NCI-H128 (cell line): Measurements from ENCODE around the gene P2RX3.

Experiments used
- DNase-seq: peaks from one replicate; lab custom pipeline; 2025; ENCODE audit not compliant: unreplicated experiment; lab: John Stamatoyannopoulos, UW

P2RX3 gene

GRCh38 chr11:57368845-57369232, 30.7 kb downstream of the P2RX3 start:
- DNase-seq = no peak

- DNase-seq = no peak
These were observed 32.1 kb downstream of the P2RX3 start for GRCh38 chr11:57370251-57370650.

- DNase-seq = no peak
These were observed 32.8 kb downstream of the P2RX3 start for GRCh38 chr11:57370941-57371340.

- no peak for DNase-seq
These were observed 35.0 kb downstream of the P2RX3 start for GRCh38 chr11:57373146-57373545.

- DNase-seq = no peak
These were observed 36.8 kb downstream of the P2RX3 start for GRCh38 chr11:57374966-57375365.

GRCh38 chr11:57375490-57375889, 37.3 kb downstream of the P2RX3 start:
- no peak for DNase-seq

GRCh38 chr11:57376095-57377090, 38.2 kb downstream of the P2RX3 start:
- DNase-seq = no peak

GRCh38 chr11:57377107-57377506, 39.0 kb downstream of the P2RX3 start:
- DNase-seq = no peak

- no peak for DNase-seq
These were observed 40.0 kb downstream of the P2RX3 start for GRCh38 chr11:57378186-57378585.

- no peak for DNase-seq
These were observed 41.6 kb downstream of the P2RX3 start for GRCh38 chr11:57379732-57380131.

GRCh38 chr11:57380975-57381374, 42.8 kb downstream of the P2RX3 start, which contains the start of gene PRG3:
Gene PRG3, minus strand, starts transcription at chr11:57381150. Its CDS starts 442 bp downstream, at chr11:57380708.
- DNase-seq = no peak

- no peak for DNase-seq
These were observed 48.2 kb downstream of the P2RX3 start for GRCh38 chr11:57386178-57386940.

- DNase-seq = no peak
These were observed 49.3 kb downstream of the P2RX3 start for GRCh38 chr11:57387289-57388030.

- DNase-seq = no peak
These were observed 52.4 kb downstream of the P2RX3 start, which contains the start of gene PRG2 for GRCh38 chr11:57390535-57390934. Gene PRG2, minus strand, starts transcription at chr11:57390650. Its CDS starts 706 bp downstream, at chr11:57389944.

- DNase-seq = no peak
These were observed 53.0 kb downstream of the P2RX3 start for GRCh38 chr11:57391111-57391510.

GRCh38 chr11:57391539-57391938, 53.4 kb downstream of the P2RX3 start:
- DNase-seq = no peak

- DNase-seq = no peak
These were observed 54.1 kb downstream of the P2RX3 start for GRCh38 chr11:57392066-57392762.

GRCh38 chr11:57392763-57393105, 54.6 kb downstream of the P2RX3 start:
- DNase-seq = no peak

GRCh38 chr11:57394203-57394965, 56.2 kb downstream of the P2RX3 start:
- DNase-seq = no peak
